B cell (primary cell): ENCODE measurements around the gene DNAL1. TPM values are rescaled to one million over a fixed set of nuclear protein-coding genes. Genes with fewer than 3 reads are reported as not detected.

ENCODE experiments used
- ATAC-seq: fragments of 200-7000 bp; cut with Tn5 transposase; one replicate; pipeline ENCODE4 v1.10.0; 2021; ENCODE audit warnings: low read depth, mild to moderate bottlenecking, moderate number of reproducible peaks, moderate library complexity
- CTCF ChIA-PET: fragments of 350-600 bp; sonication (Branson Sonifier 250); formaldehyde crosslinking; loops from one replicate; lab custom pipeline; 2021; ENCODE audit warnings: antibody characterized with exemption, inconsistent platforms; lab: Charles Lee
- POLR2A ChIA-PET: fragments of 350-600 bp; sonication (Branson Sonifier 250); formaldehyde crosslinking; loops from one replicate; lab custom pipeline; 2021; ENCODE audit warnings: antibody characterized with exemption; lab: Charles Lee
- DNase-seq: peaks from one replicate; pipeline ENCODE4 v3.0.0; 2013
- H2AFZ ChIP-seq: 2 replicates; pipeline ENCODE4 v1.6.1; 2012; ENCODE audit warnings: mild to moderate bottlenecking, low read depth, low read length; ENCODE audit not compliant: insufficient read depth, poor library complexity, severe bottlenecking
- H3K27ac ChIP-seq, 2 donors: 1 replicate in 1 of 2; 2 replicates in 1 of 2; pipeline ENCODE4 v1.5.1; 2012 to 2013; ENCODE audit warnings: low read length in 2 of 2, mild to moderate bottlenecking in 2 of 2, moderate library complexity in 1 of 2
- H3K27me3 ChIP-seq, 4 experiments: fragments of 200-600 bp in 1 of 4; sonication (generic) in 1 of 4; replicated peaks in 1 of 4; 1 replicate in 2 of 4; 2 replicates in 2 of 4; pipeline versions ENCODE4 v1.6.1 to v1.7.0; 2013 to 2016; ENCODE audit warnings: low read length in 3 of 4, mild to moderate bottlenecking in 2 of 4, mixed read lengths in 1 of 4, moderate library complexity in 1 of 4; ENCODE audit not compliant: insufficient read depth in 4 of 4, control insufficient read depth in 3 of 4; ENCODE audit errors: control extremely low read depth in 1 of 4
- H3K36me3 ChIP-seq, 2 experiments: replicated peaks in 1 of 2; 1 replicate in 1 of 2; 2 replicates in 1 of 2; pipeline versions ENCODE4 v1.6.1 to v1.7.1; 2013; ENCODE audit warnings: low read length in 1 of 2; ENCODE audit not compliant: insufficient read depth in 2 of 2, control insufficient read depth in 1 of 2; ENCODE audit errors: control extremely low read depth in 1 of 2, extremely low read depth in 1 of 2
- H3K4me1 ChIP-seq, 2 donors: fragments of 200-600 bp in 1 of 2; sonication (generic) in 1 of 2; 1 replicate in 1 of 2; 2 replicates in 1 of 2; pipeline versions ENCODE4 v1.5.1 to v1.6.1; 2013 to 2017; ENCODE audit warnings: low read length in 2 of 2; ENCODE audit not compliant: control insufficient read depth in 2 of 2, insufficient read depth in 2 of 2
- H3K4me2 ChIP-seq: replicated peaks from 2 replicates; pipeline ENCODE3; 2012; ENCODE audit warnings: mild to moderate bottlenecking, low read depth, low read length; ENCODE audit not compliant: poor library complexity, severe bottlenecking
- H3K4me3 ChIP-seq, 5 experiments: fragments of 200-600 bp in 1 of 5; sonication (generic) in 1 of 5; 1 replicate in 3 of 5; 2 replicates in 2 of 5; pipeline versions ENCODE4 v1.5.1 to v1.7.0; 2011 to 2016; ENCODE audit warnings: low read length in 4 of 5, mild to moderate bottlenecking in 4 of 5, low read depth in 2 of 5, control low read depth in 1 of 5, moderate library complexity in 1 of 5; ENCODE audit not compliant: insufficient read depth in 1 of 5; ENCODE audit errors: control extremely low read depth in 1 of 5, extremely low read depth in 1 of 5
- H3K79me2 ChIP-seq: fragments of 200-600 bp; sonication (generic); one replicate; pipeline ENCODE4 v1.6.0; 2016; ENCODE audit warnings: low read length; ENCODE audit not compliant: control insufficient read depth, insufficient read depth
- H3K9ac ChIP-seq: fragments of 200-600 bp; sonication (generic); 2 replicates; pipeline ENCODE4 v1.6.1; 2017; ENCODE audit warnings: mild to moderate bottlenecking, low read length, moderate library complexity
- H3K9me3 ChIP-seq, 3 donors: one replicate each; pipeline versions ENCODE4 v1.6.1 to v1.7.1; 2013; ENCODE audit warnings: low read length in 2 of 3; ENCODE audit not compliant: control insufficient read depth in 2 of 3, insufficient read depth in 1 of 3; ENCODE audit errors: control extremely low read depth in 1 of 3
- H4K20me1 ChIP-seq: 2 replicates; pipeline ENCODE4 v1.6.0; 2012; ENCODE audit warnings: mild to moderate bottlenecking, low read length; ENCODE audit not compliant: insufficient read depth, control insufficient read depth, poor library complexity, severe bottlenecking
- H3K27ac Mint-ChIP-seq: one replicate; pipeline ENCODE4 v1.8.0; 2021; ENCODE audit warnings: mixed read lengths
- H3K27me3 Mint-ChIP-seq: one replicate; pipeline ENCODE4 v1.8.0; 2021; ENCODE audit warnings: mixed read lengths
- H3K4me1 Mint-ChIP-seq: one replicate; pipeline ENCODE4 v1.8.0; 2021; ENCODE audit warnings: mixed read lengths
- H3K4me3 Mint-ChIP-seq: one replicate; pipeline ENCODE4 v1.8.0; 2021; ENCODE audit warnings: mixed read lengths
- H3K9me3 Mint-ChIP-seq: one replicate; pipeline ENCODE4 v1.8.0; 2022; ENCODE audit warnings: mixed read lengths; ENCODE audit not compliant: insufficient read depth
- EZH2 ChIP-seq: IDR thresholded peaks from 2 replicates; pipeline ENCODE4 v1.6.1; 2012; ENCODE audit warnings: borderline replicate concordance, low read depth, mild to moderate bottlenecking, moderate library complexity, low read length; ENCODE audit not compliant: insufficient read depth, poor library complexity, severe bottlenecking
- WGBS: methylation state at CpG from one replicate; pipeline ENCODE4 v1.1.5; 2013; ENCODE audit warnings: missing lambda C conversion rate; ENCODE audit not compliant: insufficient coverage; 5-methylcytosine and 5-hydroxymethylcytosine counted together
- intact Hi-C: fragments of 100-400 bp; cut with micrococcal nuclease; formaldehyde crosslinking; loops from one replicate; pipeline ENCODE4 v1.10.0; 2022
- polyA plus RNA-seq: library from polyadenylated mRNA; depleted of rRNA; stranded (reverse); fragments of >200 nt; gene quantifications from 2 replicates; pipeline ENCODE4 v1.2.3, GENCODE V29; 2012
- total RNA-seq, 2 donors: library from RNA; stranded (reverse); fragments of 120-200 nt in 1 of 2; gene quantifications; 1 replicate in 1 of 2; 2 replicates in 1 of 2; pipeline versions ENCODE4 v1.2.3 to v1.2.4, GENCODE V29; 2013 to 2022
- TF ChIP-seq, protein P1 (sequence below): fragments of 200-600 bp; IDR thresholded peaks from one replicate; pipeline ENCODE4 v1.8.0; 2022; ENCODE audit warnings: antibody characterized with exemption, mild to moderate bottlenecking

The DNAL1 gene
- total and polyA plus RNA-seq, 2 donors (not counting 1 experiment from before 2014, with no cell fraction given), result 2.0 to 10.7 TPM

GRCh38 chr14:73613419-73613963 lies 31.3 kb upstream of the DNAL1 start:
- Mint-ChIP-seq H3K4me3 (peak overlapping the region; percentile 87), H3K9me3 (no peaks in the 10 kb centered on the region), H3K4me1 (peaks cover 6% of the 10 kb centered on the region), H3K27ac (no peak overlapping the region), H3K27me3 (peaks cover 5% of the 10 kb centered on the region)
- H3K9me3 ChIP-seq, result peaks cover 0 to 5% (median 0%) of the 10 kb centered on the region in 3 donors
- WGBS, result 83% methylated on average over 1 of the region's 3 CpGs
- ChIA-PET POLR2A (interaction anchor here (0.7 kb wide), 1 partner anchor 335 kb away, joined by 3 read pairs; no protein-coding TSS in a partner anchor), CTCF (interaction anchor here (0.6 to 2.4 kb wide), 6 partner anchors 13 to 105 kb away, joined by 3 to 16 read pairs (median 4); partner anchors contain the start of gene ACOT2)
- H3K4me3 ChIP-seq, result peak overlapping the region in 2 of 5 experiments; percentile 45 to 68
- no peak overlapping the region for H3K9ac ChIP-seq
- TF ChIP-seq, protein P1, sequence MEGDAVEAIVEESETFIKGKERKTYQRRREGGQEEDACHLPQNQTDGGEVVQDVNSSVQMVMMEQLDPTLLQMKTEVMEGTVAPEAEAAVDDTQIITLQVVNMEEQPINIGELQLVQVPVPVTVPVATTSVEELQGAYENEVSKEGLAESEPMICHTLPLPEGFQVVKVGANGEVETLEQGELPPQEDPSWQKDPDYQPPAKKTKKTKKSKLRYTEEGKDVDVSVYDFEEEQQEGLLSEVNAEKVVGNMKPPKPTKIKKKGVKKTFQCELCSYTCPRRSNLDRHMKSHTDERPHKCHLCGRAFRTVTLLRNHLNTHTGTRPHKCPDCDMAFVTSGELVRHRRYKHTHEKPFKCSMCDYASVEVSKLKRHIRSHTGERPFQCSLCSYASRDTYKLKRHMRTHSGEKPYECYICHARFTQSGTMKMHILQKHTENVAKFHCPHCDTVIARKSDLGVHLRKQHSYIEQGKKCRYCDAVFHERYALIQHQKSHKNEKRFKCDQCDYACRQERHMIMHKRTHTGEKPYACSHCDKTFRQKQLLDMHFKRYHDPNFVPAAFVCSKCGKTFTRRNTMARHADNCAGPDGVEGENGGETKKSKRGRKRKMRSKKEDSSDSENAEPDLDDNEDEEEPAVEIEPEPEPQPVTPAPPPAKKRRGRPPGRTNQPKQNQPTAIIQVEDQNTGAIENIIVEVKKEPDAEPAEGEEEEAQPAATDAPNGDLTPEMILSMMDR, result no peak
- no peak for TF ChIP-seq EZH2
- H3K79me2 ChIP-seq, result no peaks in the 10 kb centered on the region
- no peaks in the 10 kb centered on the region for H4K20me1 ChIP-seq
- no peak for DNase-seq
- H3K4me1 ChIP-seq, result peaks cover 4% of the 10 kb centered on the region in 2 donors
- intact Hi-C loops, result loop anchor here (1.0 kb wide), 1 partner anchor 21 kb away; no protein-coding TSS in a partner anchor
- H3K4me2 ChIP-seq, result peak overlapping the region; percentile 83
- H2AFZ ChIP-seq, result no peak overlapping the region
- no peak overlapping the region for H3K27ac ChIP-seq
- peaks cover 0 to 6% (median 0%) of the 10 kb centered on the region in 4 experiments for H3K27me3 ChIP-seq
- no peak for ATAC-seq
- H3K36me3 ChIP-seq, result no peaks in the 10 kb centered on the region

DNA sequence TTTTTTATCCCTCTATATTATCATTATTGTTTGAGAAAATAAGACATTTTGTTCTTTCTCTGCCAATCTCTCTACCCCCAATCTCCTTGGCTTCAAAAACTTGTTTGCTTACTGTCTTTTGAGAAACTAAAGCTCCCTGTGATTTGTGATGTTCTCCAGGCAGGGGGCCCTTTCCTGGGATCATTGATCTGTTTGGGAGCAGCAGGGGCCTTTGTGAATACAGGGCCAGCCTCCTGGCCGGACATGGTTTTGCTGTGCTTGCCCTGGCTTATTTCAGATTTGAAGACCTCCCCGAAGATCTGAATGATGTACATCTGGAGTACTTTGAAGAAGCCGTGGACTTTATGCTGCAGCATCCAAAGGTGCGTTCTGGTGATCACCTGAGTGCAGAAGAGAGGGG lies 28.0 kb upstream of the DNAL1 start:
- no peak overlapping the region for H3K4me3 ChIP-seq
- Mint-ChIP-seq H3K4me3 (no peak overlapping the region), H3K9me3 (no peaks in the 10 kb centered on the region), H3K27me3 (peaks cover 3% of the 10 kb centered on the region), H3K27ac (no peak overlapping the region), H3K4me1 (peaks cover 6% of the 10 kb centered on the region)
- POLR2A ChIA-PET, result no interaction called here
- intact Hi-C loops, result no loop called here
- H4K20me1 ChIP-seq, result no peaks in the 10 kb centered on the region
- TF ChIP-seq, protein P1, result no peak
- TF ChIP-seq EZH2, result no peak
- no peak overlapping the region for H2AFZ ChIP-seq
- CTCF ChIA-PET, result no interaction called here
- peaks cover 4% of the 10 kb centered on the region in 2 donors for H3K4me1 ChIP-seq
- WGBS, result 86% methylated on average over 4 of the region's 4 CpGs
- H3K36me3 ChIP-seq, result no peaks in the 10 kb centered on the region
- no peak overlapping the region for H3K27ac ChIP-seq
- DNase-seq, result no peak
- peaks cover 0 to 6% (median 0%) of the 10 kb centered on the region in 4 experiments for H3K27me3 ChIP-seq
- H3K79me2 ChIP-seq, result no peaks in the 10 kb centered on the region
- H3K4me2 ChIP-seq, result no peak overlapping the region
- no peak for ATAC-seq
- no peak overlapping the region for H3K9ac ChIP-seq
- no peaks in the 10 kb centered on the region for H3K9me3 ChIP-seq
